Bronchial epithelial cell (primary cell): ENCODE measurements around the gene PXT1. TPM values are rescaled to one million over a fixed set of nuclear protein-coding genes. Genes with fewer than 3 reads are reported as not detected.

Experiments used
- DNase-seq: peaks from one replicate; pipeline ENCODE4 v3.0.0-alpha.2; 2010; ENCODE audit warnings: low read depth
- FAIRE-seq: peaks from 2 replicates; lab custom pipeline; 2011; peaks lifted over from hg19 to GRCh38; lab: Jason Lieb, UNC
- H3K27me3 ChIP-seq: 2 replicates; pipeline ENCODE4 v1.5.1; 2011; ENCODE audit warnings: low read length; ENCODE audit not compliant: control insufficient read depth, insufficient read depth
- H3K36me3 ChIP-seq: 2 replicates; pipeline ENCODE4 v1.5.1; 2011; ENCODE audit warnings: low read length; ENCODE audit not compliant: control insufficient read depth, insufficient read depth
- H3K4me3 ChIP-seq: 2 replicates; pipeline ENCODE4 v1.5.1; 2011; ENCODE audit warnings: mild to moderate bottlenecking, low read depth, low read length, control low read depth
- total RNA-seq: library from RNA; depleted of rRNA; stranded (reverse); fragments of >200 nt; gene quantifications from 2 replicates; pipeline ENCODE4 v1.2.1, GENCODE V29; 2014
- TF ChIP-seq, protein P1 (sequence below): IDR thresholded peaks from 2 replicates; pipeline ENCODE4 v1.5.1; 2011; ENCODE audit warnings: mild to moderate bottlenecking, moderate library complexity, low read length, control low read depth, inconsistent platforms; ENCODE audit not compliant: insufficient read depth, severe bottlenecking

Gene PXT1
- total RNA-seq, 1 donor from 2014 or later: not detected

DNA sequence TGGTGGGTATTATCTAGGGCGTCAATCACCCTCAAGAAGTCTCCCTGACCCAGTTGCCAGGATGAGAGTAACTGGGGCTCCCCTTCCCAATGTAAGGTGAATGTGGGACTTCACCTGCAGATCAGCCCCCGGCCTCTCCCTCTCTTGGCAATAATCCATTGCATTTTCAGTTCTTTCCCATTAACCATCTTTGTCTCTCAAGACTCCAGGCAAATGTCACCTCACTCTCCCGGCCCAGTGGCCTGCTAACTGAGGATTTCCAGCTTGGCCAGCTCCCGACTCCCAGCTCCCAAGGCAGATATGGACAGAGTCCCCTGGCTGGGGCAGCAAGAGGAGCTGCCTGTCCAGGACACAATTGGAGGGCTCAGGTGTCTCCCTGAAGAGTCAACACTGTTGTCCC is 62.5 kb downstream of the PXT1 start:
- H3K27me3 ChIP-seq: no peaks in the 10 kb centered on the region
- FAIRE-seq (no peak), DNase-seq (no peak)
- TF ChIP-seq, protein P1, sequence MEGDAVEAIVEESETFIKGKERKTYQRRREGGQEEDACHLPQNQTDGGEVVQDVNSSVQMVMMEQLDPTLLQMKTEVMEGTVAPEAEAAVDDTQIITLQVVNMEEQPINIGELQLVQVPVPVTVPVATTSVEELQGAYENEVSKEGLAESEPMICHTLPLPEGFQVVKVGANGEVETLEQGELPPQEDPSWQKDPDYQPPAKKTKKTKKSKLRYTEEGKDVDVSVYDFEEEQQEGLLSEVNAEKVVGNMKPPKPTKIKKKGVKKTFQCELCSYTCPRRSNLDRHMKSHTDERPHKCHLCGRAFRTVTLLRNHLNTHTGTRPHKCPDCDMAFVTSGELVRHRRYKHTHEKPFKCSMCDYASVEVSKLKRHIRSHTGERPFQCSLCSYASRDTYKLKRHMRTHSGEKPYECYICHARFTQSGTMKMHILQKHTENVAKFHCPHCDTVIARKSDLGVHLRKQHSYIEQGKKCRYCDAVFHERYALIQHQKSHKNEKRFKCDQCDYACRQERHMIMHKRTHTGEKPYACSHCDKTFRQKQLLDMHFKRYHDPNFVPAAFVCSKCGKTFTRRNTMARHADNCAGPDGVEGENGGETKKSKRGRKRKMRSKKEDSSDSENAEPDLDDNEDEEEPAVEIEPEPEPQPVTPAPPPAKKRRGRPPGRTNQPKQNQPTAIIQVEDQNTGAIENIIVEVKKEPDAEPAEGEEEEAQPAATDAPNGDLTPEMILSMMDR: no peak
- H3K4me3 ChIP-seq: no peak overlapping the region
- H3K36me3 ChIP-seq: no peaks in the 10 kb centered on the region

DNA sequence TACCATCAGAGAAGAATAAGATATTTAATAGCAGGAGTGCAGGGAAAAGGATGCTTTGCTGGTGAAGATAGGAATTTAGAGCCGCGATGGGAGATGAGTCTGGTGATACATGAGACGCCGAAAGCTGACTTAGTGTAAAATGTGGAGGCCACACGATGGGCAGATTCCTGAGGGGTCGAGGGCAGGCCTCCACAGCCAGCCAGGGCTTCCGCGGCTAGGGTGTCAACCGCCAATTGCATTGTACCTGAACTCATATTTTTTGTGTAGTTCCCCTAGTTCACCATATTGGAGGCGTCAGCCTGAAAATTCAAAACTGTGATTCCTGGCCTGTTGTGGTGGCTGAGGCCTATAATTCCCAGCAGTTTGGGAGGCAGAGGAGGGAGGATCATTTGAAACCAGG is 63.7 kb downstream of the PXT1 start:
- no peak overlapping the region for H3K4me3 ChIP-seq
- TF ChIP-seq, protein P1: no peak
- no peaks in the 10 kb centered on the region for H3K36me3 ChIP-seq
- DNase-seq (no peak), FAIRE-seq (no peak)
- peaks cover 2% of the 10 kb centered on the region for H3K27me3 ChIP-seq

DNA sequence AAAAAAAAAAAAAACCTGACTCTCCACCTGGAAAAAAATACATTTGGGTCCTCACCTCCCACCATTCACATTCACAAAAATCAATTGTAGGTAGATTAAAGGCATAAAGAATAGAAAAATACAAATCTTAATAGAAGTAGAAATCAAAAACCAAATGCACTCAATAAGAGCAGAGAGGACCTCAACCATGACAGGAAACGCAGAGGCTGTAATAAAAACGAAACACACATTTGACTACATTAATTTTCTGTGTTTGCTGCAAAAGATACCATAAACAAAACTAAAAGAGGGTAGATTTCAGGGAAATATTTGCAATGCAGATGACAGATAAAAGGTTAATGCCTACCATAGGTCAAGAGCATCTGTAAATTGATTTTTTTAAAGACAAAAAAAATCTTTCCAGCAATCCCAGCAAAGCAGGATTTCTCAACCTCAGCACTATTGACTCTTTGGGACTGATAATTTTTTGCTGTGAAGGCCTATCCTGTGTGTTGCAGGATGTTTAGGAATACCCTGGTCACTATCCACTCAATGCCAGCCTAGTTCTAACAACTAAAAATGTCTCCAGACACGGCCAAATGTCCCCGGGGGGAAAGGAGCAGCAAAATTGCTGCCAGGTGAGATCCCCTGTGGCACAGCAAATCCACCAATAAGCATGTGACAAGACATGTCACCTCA is 64.3 kb downstream of the PXT1 start:
- DNase-seq: no peak
- H3K27me3 ChIP-seq: peaks cover 2% of the 10 kb centered on the region
- no peak for FAIRE-seq

DNA sequence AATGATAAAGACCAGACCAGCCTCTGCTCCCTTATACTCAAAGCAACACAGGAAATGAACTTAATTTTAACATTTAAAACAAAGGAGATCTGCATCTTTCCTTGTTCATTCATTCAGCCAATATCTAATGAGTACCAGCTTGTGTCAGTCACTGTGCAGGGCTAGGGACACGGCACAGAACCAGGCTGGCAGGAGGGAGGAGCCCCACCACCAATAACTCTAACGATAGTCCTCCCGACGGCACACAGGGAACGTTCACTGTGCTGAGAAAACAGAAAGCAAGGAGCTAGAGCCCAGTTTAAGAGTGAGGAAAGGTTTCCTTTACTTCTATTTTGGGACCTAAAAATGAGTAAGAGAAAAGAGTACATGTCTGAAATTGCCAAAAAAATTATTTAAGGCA is 65.1 kb downstream of the PXT1 start:
- no peak overlapping the region for H3K4me3 ChIP-seq
- FAIRE-seq (no peak), DNase-seq (no peak)
- TF ChIP-seq, protein P1: no peak
- peaks cover 4% of the 10 kb centered on the region for H3K27me3 ChIP-seq
- H3K36me3 ChIP-seq: no peaks in the 10 kb centered on the region

More for the DNA sequence above, 64.3 kb downstream of the PXT1 start:
- Histone ChIP-seq H3K36me3 (no peaks in the 10 kb centered on the region), H3K4me3 (no peak overlapping the region)
- TF ChIP-seq, protein P1: no peak

DNA sequence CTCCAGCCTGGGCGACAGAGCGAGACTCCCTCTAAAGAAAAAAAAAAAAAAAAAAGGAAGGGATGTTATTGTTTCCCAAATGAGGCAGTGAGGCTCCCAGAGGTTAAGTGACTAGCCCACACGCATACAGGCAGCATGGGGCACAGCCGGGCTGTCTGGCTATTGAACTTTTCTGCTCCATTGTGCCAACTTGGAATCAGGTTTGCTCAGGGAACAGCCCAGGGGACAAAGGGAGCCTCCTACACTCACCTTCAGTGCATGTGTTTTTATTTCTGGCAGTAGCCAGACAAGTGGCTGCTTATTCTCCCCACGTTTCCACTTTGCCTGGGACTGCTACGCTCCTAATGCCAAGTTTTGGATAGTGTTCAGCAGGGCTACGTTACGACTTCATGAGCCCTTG is 65.9 kb downstream of the PXT1 start:
- TF ChIP-seq, protein P1: no peak
- FAIRE-seq (no peak), DNase-seq (no peak)

DNA sequence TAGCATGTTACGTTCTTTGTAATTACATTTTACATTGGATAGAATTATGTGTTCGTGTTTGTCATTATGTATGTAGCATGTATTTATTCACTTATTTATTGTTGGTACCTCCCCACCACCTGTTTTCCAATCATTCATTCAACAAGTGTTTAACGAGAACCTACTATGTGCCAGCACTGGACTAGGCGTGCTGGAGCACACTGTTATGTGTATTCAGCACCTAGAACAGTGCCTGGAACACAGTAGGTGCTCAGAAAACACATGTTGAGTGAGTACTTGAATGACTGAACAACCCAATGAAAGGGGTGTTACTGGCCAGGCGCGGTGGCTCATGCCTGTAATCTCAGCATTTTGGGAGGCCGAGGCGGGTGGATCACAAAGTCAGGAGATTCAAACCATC is 66.5 kb downstream of the PXT1 start:
- Histone ChIP-seq H3K36me3 (no peaks in the 10 kb centered on the region), H3K27me3 (peaks cover 4% of the 10 kb centered on the region), H3K4me3 (no peak overlapping the region)
- no peak for FAIRE-seq
- no peak for DNase-seq
- TF ChIP-seq, protein P1: no peak

More for the DNA sequence above, 65.9 kb downstream of the PXT1 start:
- H3K27me3 ChIP-seq: peaks cover 4% of the 10 kb centered on the region
- H3K36me3 ChIP-seq: no peaks in the 10 kb centered on the region
- H3K4me3 ChIP-seq: no peak overlapping the region
